NCI-H748 (cell line): ENCODE data around the gene OR4N2.
"Not testable (repeated sequence)": the region's sequence is repeated elsewhere in the genome, so short reads cannot be mapped to it uniquely, and the experiment has no call there.

Source experiments
- DNase-seq: peaks from one replicate; lab custom pipeline; 2025; ENCODE audit not compliant: unreplicated experiment; lab: John Stamatoyannopoulos, UW

OR4N2 gene, protein sequence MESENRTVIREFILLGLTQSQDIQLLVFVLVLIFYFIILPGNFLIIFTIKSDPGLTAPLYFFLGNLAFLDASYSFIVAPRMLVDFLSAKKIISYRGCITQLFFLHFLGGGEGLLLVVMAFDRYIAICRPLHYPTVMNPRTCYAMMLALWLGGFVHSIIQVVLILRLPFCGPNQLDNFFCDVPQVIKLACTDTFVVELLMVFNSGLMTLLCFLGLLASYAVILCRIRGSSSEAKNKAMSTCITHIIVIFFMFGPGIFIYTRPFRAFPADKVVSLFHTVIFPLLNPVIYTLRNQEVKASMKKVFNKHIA

DNA sequence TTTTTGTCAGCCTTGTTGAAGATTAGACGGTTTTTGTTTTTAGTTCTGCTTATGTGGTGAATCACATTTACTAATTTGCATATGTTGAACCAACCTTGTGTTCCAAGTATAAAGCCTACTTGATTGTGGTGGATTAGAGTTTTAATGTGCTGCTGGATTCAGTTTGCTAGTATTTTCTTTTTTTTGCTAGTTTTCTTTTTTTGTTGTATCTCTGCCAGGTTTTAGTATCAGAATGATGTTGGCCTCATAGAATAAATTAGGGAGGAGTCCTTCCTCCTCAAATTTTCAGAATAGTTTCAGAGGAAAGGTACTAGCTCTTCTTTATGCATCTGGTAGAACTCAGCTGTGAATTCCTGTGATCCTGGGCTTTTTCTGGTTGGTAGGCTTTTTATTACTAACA is at the start of gene OR4N2:
Gene OR4N2 (plus strand): TSS at position 301 of the 400 bp plus-strand sequence. CDS start 23,679 bp downstream, outside the sequence.
- not testable (repeated sequence) for DNase-seq

DNA sequence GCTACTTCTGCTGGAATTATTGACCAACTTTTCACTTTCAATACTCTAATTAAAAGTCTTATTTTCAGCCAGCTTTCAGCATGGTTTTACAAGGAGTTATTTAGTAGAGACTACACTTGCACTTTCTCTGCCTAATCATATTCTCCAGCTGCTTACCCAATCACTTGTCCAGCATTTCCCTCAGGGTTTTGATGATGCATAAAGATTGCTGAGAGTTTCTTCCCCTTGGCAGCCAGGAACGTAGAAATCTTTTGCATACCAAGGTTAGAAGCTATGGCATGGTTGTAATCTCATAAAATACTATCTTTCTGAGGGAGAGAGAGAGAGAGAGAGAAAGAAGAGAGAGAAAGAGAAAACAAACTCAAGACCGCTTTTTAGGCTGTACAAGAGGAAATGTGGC is 49.4 kb upstream of the OR4N2 start:
- no peak for DNase-seq

DNA sequence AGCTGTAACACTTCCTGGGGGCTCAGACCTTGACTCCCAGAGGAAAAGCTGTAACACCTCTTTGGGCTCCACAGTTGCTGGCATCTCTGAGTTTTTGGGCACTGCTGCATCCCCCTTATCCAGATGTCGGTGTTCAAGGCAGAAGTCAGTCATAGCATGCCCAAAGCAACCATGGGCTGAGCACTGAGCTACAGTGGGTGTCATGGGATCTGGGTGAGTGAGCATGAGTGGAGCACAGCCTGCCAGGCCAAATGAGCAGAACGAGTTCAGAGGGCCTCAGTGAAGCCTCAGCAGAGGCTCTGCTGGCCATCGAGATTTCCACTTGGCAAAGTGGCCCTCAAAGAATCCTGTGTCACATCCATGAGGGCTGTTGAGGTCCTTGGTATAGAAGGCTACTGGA is 32.1 kb upstream of the OR4N2 start:
- DNase-seq: not testable (repeated sequence)

DNA sequence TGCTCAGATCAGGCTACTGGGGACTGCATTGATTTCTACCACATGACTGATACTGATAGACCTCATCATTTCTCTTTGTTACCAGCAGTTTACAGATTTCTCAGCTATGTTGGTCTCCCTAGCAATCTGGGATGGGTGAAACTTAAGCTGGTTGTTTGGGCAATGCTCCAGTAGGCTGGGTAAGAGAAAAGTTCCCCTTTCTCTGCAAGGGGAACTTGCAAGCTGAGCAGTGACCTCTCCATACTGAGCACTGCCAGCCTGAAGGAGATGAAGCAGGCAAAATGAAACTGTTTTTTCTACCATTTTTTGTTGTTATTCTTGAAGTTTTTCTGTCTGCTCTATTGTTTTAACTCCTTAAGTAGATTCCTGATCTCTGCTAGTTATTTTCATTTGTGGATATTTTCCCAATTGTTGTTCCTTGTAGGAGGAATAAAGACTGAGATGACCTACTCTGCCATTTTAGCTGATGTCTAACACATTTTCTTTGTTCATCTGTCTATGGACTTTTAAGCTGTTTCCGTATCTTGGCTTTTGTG is 31.6 kb upstream of the OR4N2 start:
- no peak for DNase-seq

DNA sequence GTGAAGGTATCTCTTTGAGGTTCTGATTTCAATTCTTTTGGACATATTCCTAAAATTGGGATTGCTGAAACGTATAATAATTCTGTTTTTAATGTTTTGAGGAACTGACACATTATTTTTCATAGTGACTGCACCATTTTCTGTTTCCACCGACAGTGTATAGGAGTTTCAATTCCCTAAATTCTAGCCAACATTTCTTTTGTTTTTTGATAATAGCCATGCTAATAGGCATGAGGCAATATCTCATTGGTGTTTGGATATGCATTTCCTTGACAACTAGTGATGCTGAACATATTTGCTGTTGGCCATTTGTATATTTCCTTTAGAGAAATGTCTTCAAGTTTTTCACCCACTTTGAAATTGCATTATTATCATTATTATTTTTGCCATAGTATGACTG is 31.1 kb upstream of the OR4N2 start:
- not testable (repeated sequence) for DNase-seq

DNA sequence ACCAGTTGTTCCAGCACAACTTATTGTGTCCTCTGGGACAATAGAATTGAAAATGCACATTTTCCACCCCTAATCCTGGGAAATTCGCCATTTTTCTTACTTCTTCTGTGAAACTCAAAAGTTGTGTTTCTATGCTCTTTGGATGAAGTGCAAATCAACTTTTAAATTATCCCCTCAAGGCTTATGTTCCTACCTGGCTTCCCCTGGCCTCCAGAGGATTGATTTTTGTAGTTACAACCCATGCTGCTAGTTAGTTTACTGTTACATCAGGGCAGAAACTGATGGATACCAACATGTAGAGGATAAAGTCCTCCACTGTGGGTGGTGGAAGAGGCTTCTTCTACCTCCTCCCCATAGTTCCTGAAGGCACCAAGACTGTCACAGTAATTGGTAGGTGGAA is 30.4 kb upstream of the OR4N2 start, which contains the start of gene OR4M1:
Gene OR4M1 (plus strand): TSS at position 301 of the 400 bp plus-strand sequence. CDS start 6,819 bp downstream, outside the sequence.
- DNase-seq: not testable (repeated sequence)

DNA sequence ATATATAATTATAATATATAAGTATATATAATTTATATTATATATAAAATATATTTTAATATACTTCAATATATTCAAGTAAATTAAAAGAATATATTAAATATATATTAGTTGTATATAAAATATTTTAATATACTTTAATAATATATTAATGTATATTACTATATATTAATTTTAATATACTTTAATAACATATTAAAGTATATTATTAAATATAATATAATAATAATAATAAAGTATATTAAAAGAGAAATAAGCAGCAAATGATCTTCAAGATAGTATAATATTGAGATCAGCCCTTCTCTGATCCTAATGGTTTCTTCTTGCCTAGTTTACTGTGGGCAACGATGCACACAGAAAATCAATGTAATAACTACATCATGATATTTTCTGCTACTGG is 28.0 kb upstream of the OR4N2 start:
- no peak for DNase-seq

DNA sequence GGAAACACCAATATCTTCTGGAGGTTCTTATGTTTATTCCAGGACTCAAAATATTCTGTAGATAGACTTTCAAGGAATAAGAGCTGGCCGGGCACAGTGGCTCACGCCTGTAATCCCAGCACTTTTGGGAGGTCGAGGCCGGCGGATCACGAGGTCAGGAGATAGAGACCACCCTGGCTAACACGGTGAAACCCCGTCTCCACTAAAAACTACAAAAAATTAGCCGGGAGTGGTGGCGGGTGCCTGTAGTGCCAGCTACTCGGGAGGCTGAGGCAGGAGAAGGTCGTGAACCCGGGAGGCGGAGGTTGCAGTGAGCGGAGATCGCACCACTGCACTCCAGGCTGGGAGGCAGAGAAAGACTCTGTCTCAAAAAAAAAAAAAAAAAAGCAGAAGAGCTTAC is 17.7 kb upstream of the OR4N2 start:
- DNase-seq: not testable (repeated sequence)

DNA sequence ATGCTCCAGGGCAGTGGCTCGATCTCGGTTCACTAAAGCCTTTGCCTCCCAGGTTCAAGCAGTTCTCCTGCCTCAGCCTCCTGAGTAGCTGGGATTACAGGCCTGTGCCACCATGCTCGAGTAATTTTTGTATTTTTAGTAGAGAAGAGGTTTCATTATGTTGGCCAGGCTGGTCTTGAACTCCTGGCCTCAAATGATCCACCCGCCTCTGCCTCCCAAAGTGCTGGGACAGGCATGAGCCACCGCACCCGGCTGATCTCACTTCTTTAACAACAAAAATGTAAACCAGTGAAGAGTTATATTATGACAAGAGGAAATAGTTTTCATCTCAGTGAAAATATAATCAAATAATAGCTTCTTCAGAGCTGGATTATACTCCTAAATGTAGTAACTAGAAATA is 16.3 kb upstream of the OR4N2 start:
- DNase-seq: not testable (repeated sequence)

DNA sequence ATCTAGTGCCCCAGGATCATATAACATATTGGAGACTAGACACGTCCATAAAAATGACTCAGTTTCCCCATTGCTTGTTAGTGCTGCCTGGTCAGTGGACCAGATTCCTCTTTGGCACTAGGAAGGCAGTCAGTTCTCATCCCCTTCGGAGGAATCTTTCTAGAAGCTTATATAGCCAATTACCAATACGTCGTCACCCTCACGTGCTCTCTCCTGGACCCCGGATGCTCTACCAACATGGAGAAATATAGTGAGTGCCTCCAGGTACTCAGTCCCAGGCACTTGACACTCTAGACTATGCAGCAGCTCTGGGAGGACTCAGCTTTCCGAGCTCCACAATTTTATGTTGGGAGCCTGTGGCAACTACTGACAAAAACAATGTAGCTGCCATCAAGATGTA is 15.4 kb upstream of the OR4N2 start:
- not testable (repeated sequence) for DNase-seq

DNA sequence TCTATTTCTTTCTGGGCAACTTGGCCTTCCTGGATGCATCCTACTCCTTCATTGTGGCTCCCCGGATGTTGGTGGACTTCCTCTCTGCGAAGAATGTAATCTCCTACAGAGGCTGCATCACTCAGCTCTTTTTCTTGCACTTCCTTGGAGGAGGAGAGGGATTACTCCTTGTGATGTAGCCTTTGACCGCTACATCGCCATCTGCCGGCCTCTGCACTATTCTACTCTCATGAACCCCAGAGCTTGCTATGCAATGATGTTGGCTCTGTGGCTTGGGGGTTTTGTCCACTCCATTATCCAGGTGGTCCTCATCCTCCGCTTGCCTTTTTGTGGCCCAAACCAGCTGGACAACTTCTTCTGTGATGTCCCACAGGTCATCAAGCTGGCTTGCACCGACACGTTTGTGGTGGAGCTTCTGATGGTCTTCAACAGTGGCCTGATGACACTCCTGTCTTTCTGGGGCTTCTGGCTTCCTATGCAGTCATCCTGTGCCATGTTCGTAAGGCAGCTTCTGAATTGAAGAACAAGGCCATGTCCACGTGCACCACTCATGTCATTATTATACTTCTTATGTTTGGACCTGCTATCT is 7.0 kb upstream of the OR4N2 start:
- not testable (repeated sequence) for DNase-seq

DNA sequence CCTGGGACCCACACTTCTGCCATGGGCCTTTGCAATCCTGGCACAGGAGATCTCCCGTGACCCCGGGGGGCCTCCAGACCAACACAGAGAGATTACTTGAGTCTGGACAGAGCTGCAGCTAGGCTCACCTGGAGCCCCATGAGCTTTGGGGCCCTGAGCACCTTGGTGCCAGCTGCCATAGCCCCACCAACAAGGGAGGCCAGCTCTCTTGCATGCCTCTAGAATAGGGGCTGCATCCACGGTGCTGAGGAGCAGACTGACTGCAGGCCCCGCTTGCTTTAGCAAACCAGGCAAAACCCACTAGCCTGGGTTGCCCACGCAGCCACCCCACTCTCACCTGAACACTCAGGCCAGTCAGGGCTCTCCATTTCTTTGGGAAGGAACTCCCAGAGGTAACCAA is 3.7 kb upstream of the OR4N2 start:
- no peak for DNase-seq

DNA sequence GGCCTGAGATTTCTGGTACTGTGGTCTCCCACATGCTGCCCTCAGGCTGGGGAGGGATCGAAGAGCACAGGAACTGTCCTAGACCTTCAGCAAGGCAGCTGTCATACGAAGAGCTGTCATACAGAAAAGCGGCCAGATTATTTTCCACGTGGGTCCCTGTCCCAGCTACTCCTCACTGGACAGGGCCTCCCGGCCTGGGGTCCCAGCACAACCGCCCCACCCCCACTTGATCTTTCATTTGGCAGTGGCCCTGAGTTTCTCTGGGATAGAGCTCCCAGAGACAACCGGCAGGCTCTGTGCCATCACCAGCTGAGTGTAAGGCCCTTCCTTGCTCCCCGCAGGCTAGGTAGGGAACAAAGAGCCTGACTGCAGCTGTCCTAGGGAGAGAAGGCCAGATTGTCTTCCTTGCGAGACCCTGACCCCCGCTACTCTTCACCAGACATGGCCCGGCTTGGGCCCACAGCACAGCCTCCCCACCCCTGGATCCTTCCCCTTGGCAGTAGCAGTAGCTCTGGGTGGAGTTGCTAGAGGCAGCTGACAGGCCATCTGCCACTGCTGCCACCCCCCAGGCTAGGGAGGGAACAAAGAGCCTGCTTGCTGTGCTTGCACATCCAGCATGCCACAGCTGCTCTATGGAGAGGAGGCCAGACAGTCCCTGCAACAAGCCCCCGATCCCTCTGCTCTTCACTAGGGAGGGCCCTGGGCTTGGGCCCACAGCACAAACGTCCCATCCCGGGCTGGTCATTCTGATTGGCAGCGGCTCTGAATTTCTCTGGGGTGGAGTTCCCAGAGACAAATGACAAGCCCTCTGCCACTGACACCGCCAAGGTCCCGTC is 3.1 kb upstream of the OR4N2 start:
- DNase-seq: peak; percentile 3

DNA sequence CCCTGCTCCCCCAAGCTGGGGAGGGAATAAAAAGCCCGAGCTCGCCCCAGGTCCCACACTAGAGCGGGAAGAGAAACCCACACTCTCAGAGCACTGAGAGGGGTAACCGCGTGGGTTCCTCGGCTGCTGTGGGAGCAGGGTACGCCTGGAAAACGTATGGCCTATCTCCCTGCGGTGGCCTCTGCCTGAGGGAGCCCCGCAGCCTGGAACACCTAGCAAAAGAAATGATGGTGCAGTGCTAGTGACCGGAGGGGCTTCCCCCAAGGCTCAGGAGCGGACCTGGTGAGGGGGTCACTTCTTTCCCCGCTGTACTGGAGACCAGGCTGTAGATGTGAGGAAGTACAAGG is 2.5 kb upstream of the OR4N2 start:
- no peak for DNase-seq

DNA sequence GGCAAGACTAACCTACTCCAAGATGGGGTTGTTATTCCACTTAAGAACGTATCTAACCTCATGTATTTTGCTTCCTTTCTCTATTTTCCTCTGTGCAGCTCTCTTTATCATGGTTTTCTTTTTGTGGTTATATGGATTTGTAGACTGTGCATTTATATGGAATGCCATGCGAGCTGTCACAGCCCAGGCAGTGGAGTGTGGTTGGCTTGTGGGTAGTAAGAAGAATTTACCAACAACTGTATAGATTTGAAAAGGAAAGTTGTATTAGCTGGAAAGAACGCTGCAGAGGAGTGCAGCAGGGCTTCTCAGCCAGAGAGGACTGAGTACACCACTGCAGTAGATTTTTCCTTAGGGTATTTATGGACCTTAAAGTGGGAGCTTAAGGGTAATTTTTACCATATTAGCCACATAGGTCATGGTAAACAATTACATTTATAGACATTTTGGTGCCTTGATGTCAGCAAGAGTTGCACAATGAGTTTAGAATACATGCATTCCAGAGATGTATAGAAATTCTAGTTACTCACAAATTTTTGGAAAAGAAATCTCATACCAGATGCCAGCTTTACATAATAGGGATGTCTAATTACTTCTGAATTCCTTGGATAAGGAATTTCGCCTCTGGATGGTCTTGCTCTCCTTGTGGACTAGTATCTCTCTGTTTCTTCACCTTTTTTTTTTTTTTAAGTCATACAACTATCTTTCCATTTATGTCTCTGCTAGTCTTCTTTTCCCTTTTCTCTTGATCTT is 9.8 kb downstream of the OR4N2 start:
- not testable (repeated sequence) for DNase-seq

DNA sequence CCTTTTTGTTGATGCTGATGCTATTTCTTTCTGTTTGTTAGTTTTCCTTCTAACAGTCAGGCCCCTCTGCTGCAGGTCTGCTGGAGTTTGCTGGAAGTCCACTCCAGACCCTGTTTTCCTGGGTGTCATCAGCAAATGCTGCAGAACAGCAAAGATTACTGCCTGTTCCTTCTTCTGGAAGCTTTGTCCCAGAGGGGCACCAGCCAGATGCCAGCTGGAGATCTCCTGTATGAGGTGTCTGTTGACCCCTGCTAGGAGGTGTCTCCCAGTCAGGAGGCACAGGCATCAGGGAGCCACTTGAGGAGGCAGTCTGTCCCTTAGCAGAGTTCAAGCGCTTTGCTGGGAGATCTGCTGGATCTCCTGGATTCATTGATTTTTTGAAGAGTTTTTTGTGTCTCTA is 16.3 kb downstream of the OR4N2 start:
- DNase-seq: not testable (repeated sequence)

DNA sequence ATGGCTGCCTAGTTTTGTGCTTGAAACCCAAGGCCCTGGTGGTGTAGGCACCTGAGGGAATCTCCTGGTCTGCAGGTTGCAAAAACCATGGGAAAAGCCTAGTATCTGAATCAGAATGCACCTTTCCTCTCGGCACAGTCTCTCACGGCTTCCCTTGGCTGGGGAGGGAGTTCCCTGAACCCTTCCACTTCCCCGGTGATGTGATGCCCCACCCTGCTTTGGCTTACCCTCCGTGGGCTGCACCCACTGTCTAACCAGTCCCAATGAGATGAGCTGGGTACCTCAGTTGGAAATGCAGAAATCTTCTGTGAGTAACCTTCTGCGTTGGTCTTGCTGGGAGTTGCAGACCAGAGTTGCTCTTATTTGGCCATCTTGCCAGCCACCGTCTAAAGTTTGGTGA is 17.4 kb downstream of the OR4N2 start:
- not testable (repeated sequence) for DNase-seq

DNA sequence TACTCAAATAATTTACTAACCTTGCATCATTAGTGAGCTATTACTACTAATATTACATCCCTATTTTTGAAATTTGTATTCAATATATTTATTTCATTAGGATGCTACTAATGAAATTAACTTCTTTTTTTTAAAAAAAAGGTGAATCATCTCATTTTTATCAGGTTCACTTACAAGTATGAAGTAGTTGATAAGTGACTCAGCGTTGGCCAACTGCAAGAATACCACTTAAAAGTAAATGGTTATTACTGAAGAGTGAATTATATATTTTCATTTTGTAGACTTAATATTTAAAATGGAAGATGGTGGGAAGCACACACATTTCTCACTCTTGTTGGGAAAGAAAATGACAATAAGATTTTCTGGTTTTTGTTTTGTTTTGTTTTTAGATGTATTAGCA is 19.6 kb downstream of the OR4N2 start:
- DNase-seq: no peak

DNA sequence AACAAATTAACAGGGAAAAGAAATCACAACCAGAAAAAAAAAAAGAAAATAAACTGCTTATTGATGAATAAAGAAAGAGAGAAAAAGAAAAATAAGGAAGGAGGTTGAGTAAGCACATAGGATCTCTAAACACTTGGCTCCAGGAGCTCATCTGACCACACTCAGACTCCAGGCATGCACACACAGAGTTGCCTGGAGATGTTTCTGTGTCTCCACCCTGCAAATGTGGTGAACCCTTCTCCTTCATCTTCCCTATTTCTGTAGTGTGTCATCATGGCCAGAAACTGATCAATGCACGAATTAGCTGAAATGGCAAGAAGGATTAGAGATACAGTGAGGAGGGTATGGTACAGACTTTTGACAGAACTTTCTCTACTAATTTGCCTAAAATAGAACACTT is 20.2 kb downstream of the OR4N2 start:
- DNase-seq: no peak

DNA sequence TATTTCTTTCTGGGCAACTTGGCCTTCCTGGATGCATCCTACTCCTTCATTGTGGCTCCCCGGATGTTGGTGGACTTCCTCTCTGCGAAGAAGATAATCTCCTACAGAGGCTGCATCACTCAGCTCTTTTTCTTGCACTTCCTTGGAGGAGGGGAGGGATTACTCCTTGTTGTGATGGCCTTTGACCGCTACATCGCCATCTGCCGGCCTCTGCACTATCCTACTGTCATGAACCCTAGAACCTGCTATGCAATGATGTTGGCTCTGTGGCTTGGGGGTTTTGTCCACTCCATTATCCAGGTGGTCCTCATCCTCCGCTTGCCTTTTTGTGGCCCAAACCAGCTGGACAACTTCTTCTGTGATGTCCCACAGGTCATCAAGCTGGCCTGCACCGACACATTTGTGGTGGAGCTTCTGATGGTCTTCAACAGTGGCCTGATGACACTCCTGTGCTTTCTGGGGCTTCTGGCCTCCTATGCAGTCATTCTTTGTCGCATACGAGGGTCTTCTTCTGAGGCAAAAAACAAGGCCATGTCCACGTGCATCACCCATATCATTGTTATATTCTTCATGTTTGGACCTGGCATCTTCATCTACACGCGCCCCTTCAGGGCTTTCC is 24.2 kb downstream of the OR4N2 start:
- DNase-seq: not testable (repeated sequence)
